Endothelial cell (in vitro differentiated cells): ENCODE measurements around the gene CERS2. TPM values are rescaled to one million over a fixed set of nuclear protein-coding genes. Genes with fewer than 3 reads are reported as not detected.

Experiments
- DNase-seq: peaks from one replicate; pipeline ENCODE4 v3.0.0; 2021; ENCODE audit warnings: low spot score
- H3K27ac Mint-ChIP-seq: one replicate; pipeline ENCODE4 v1.8.0; 2021; ENCODE audit warnings: mixed read lengths, inconsistent platforms; ENCODE audit not compliant: unreplicated experiment
- H3K27me3 Mint-ChIP-seq: one replicate; pipeline ENCODE4 v1.8.0; 2021; ENCODE audit warnings: mild to moderate bottlenecking, moderate library complexity, mixed read lengths, inconsistent platforms; ENCODE audit not compliant: unreplicated experiment
- H3K36me3 Mint-ChIP-seq: one replicate; pipeline ENCODE4 v1.8.0; 2021; ENCODE audit warnings: mild to moderate bottlenecking, low read depth, mixed read lengths, inconsistent platforms; ENCODE audit not compliant: unreplicated experiment
- H3K4me1 Mint-ChIP-seq: one replicate; pipeline ENCODE4 v1.8.0; 2021; ENCODE audit warnings: mild to moderate bottlenecking, mixed read lengths, inconsistent platforms; ENCODE audit not compliant: unreplicated experiment
- H3K4me3 Mint-ChIP-seq: one replicate; pipeline ENCODE4 v1.8.0; 2021; ENCODE audit warnings: mild to moderate bottlenecking, mixed read lengths, inconsistent platforms; ENCODE audit not compliant: unreplicated experiment
- H3K9me3 Mint-ChIP-seq: one replicate; pipeline ENCODE4 v1.8.0; 2021; ENCODE audit warnings: mixed read lengths, inconsistent platforms; ENCODE audit not compliant: unreplicated experiment
- total RNA-seq: library from RNA; stranded (reverse); fragmentation: NEBNext Ultra II Directional; extraction: Animal tissue kit (Norgen Biotek cat#: 25700); gene quantifications from one replicate; pipeline ENCODE4 v1.2.1, GENCODE V29; 2021; ENCODE audit not compliant: unreplicated experiment
- TF ChIP-seq, protein P1 (sequence below): fragments of 200-600 bp; sonication (generic); IDR thresholded peaks from one replicate; pipeline ENCODE4 v1.5.0; 2021; ENCODE audit warnings: antibody characterized with exemption; ENCODE audit not compliant: unreplicated experiment

The CERS2 gene
- total RNA-seq, 1 donor from 2014 or later, result 186 TPM

DNA sequence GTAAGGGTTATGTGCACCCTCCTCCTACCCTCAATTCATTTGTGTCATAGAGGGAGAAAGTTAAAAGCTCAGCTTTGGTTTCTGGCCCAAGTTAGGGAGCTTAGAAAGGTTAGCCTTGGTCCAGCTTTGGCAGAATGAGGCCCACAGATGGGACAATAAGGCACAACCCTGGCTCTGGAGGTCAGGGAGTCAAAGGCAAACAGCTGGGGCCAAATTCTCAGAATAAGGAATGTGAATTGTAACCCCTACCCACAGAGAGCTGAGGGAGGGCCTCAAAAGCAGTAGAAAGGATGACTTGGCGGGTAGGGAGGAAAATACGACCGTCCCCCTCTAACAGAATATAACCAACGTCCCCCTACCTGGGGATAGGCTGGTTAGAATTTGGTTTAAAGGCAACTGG lies 9.0 kb downstream of the CERS2 start:
- H3K4me1 Mint-ChIP-seq, result peaks cover 36% of the 10 kb centered on the region
- peaks cover 15% of the 10 kb centered on the region for H3K27me3 Mint-ChIP-seq
- TF ChIP-seq, protein P1, sequence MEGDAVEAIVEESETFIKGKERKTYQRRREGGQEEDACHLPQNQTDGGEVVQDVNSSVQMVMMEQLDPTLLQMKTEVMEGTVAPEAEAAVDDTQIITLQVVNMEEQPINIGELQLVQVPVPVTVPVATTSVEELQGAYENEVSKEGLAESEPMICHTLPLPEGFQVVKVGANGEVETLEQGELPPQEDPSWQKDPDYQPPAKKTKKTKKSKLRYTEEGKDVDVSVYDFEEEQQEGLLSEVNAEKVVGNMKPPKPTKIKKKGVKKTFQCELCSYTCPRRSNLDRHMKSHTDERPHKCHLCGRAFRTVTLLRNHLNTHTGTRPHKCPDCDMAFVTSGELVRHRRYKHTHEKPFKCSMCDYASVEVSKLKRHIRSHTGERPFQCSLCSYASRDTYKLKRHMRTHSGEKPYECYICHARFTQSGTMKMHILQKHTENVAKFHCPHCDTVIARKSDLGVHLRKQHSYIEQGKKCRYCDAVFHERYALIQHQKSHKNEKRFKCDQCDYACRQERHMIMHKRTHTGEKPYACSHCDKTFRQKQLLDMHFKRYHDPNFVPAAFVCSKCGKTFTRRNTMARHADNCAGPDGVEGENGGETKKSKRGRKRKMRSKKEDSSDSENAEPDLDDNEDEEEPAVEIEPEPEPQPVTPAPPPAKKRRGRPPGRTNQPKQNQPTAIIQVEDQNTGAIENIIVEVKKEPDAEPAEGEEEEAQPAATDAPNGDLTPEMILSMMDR, result no peak
- H3K36me3 Mint-ChIP-seq, result peaks cover 60% of the 10 kb centered on the region
- no peak overlapping the region for H3K27ac Mint-ChIP-seq
- DNase-seq, result no peak
- H3K4me3 Mint-ChIP-seq, result no peak overlapping the region
- H3K9me3 Mint-ChIP-seq, result no peaks in the 10 kb centered on the region

DNA sequence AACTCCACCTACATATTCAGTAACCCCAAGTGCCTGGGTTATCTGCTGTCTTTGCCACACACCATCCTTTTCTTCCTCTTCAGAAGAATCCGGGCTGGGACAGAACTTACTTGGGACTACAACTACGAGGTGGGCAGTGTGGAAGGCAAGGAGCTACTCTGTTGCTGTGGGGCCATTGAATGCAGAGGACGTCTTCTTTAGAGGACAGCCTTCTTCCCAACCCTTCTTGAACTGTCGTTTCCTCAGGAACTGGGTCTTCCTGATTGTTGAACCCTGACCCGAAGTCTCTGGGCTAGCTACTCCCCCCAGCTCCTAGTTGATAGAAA lies 10.5 kb downstream of the CERS2 start:
- Mint-ChIP-seq H3K27me3 (peaks cover 16% of the 10 kb centered on the region), H3K27ac (peak overlapping the region; percentile 42), H3K4me1 (peaks cover 36% of the 10 kb centered on the region), H3K36me3 (peaks cover 68% of the 10 kb centered on the region), H3K9me3 (no peaks in the 10 kb centered on the region), H3K4me3 (peak overlapping the region; percentile 79)
- TF ChIP-seq, protein P1, result no peak
- DNase-seq, result no peak

DNA sequence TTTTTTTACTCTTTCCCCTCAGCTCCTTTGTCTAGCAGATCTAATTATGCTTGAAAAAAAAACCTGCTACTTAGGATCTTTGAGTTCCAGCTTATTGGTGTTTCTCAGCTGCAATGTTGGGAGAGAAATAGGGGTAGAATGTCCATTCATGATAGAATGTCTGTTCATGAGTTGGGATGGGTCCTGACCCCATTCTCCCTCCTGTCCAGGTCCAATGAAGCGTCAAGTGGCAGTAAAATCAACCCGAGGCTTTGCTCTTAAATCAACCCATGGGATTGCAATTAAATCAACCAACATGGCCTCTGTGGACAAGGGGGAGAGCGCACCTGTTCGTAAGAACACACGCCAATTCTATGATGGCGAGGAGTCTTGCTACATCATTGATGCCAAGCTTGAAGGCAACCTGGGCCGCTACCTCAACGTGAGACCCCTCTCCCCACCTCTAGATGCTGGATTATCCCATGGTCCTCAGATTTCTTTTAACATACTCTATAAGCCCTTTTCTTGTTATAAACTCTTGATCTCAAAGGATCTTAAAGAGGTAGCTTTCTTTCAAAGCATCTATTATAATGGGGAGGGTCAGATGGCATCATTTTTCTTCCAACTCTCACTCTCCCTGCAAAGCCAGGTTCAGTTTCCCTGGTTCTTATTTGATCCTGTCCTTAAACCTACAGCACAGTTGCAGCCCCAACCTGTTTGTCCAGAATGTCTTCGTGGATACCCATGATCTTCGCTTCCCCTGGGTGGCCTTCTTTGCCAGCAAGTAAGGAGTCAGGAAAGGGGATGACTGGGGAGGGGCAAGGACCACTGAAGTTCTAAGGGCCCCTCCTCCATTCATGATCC lies 11.1 kb downstream of the CERS2 start:
- H3K27ac Mint-ChIP-seq, result peak overlapping the region; percentile 72
- no peak for DNase-seq
- H3K4me3 Mint-ChIP-seq, result peak overlapping the region; percentile 79
- peaks cover 16% of the 10 kb centered on the region for H3K27me3 Mint-ChIP-seq
- H3K36me3 Mint-ChIP-seq, result peaks cover 66% of the 10 kb centered on the region
- TF ChIP-seq, protein P1, result no peak
- peaks cover 32% of the 10 kb centered on the region for H3K4me1 Mint-ChIP-seq
- no peaks in the 10 kb centered on the region for H3K9me3 Mint-ChIP-seq

DNA sequence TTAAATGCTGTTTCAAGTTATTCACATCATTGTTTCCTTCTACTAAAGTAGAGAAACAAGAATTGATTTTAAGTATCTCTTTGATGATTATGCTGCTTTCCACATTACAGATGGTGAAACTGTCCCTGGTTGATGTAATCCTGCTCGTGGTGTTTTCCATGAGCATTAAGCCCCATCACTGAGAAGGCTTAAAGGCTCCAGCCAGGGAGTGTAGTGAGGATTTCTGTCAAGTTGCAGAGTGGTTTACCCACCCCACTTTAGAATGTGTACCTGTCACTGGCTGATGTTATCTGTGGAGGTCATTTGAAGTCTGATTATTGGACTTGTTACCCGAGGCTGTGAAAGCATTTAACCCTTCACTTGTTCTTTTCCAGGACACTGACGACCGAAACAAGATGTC lies 12.9 kb downstream of the CERS2 start:
- DNase-seq, result no peak
- Mint-ChIP-seq H3K36me3 (peaks cover 61% of the 10 kb centered on the region), H3K27me3 (peaks cover 10% of the 10 kb centered on the region), H3K27ac (peak overlapping the region; percentile 57), H3K4me1 (peaks cover 32% of the 10 kb centered on the region), H3K4me3 (peak overlapping the region; percentile 44), H3K9me3 (no peaks in the 10 kb centered on the region)
- TF ChIP-seq, protein P1, result no peak

DNA sequence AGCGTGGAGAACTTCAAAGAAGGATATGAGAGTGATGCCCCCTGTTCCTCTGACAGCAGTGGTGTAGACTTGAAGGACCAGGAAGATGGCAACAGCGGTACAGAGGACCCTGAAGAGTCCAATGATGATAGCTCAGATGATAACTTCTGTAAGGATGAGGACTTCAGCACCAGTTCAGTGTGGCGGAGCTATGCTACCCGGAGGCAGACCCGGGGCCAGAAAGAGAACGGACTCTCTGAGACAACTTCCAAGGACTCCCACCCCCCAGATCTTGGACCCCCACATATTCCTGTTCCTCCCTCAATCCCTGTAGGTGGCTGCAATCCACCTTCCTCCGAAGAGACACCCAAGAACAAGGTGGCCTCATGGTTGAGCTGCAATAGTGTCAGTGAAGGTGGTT lies 14.0 kb downstream of the CERS2 start:
- Mint-ChIP-seq H3K4me1 (peaks cover 32% of the 10 kb centered on the region), H3K9me3 (no peaks in the 10 kb centered on the region), H3K36me3 (peaks cover 56% of the 10 kb centered on the region), H3K27ac (no peak overlapping the region), H3K4me3 (peak overlapping the region; percentile 39), H3K27me3 (peaks cover 9% of the 10 kb centered on the region)
- DNase-seq, result no peak
- TF ChIP-seq, protein P1, result no peak
